Endothelial cell of umbilical vein (primary cell): ENCODE measurements around the gene AGRN. TPM values are rescaled to one million over a fixed set of nuclear protein-coding genes. Genes with fewer than 3 reads are reported as not detected.

Experiments
- BruUV-seq: library from RNA; stranded (reverse); fragments of 400-500 nt; replicated peaks from 2 replicates; lab custom pipeline; 2021; lab: Mats Ljungman, UMichigan
- CTCF ChIA-PET: fragments of 300-600, 350-600 bp; sonication (Branson Sonifier 250); formaldehyde crosslinking; loops from one replicate; lab custom pipeline; 2021; ENCODE audit warnings: antibody characterized with exemption, inconsistent platforms; lab: Charles Lee
- POLR2A ChIA-PET: fragments of 300-600, 350-600 bp; sonication (Branson Sonifier 250); formaldehyde crosslinking; loops from one replicate; lab custom pipeline; 2021; ENCODE audit warnings: antibody characterized with exemption, inconsistent platforms; lab: Charles Lee
- DNase-seq: peaks from one replicate; pipeline ENCODE4 v3.0.0-alpha.2; 2011; ENCODE audit warnings: low read depth, low spot score
- FAIRE-seq: peaks from 2 replicates; lab custom pipeline; 2011; peaks lifted over from hg19 to GRCh38; lab: Jason Lieb, UNC
- H2AFZ ChIP-seq: 2 replicates; pipeline ENCODE4 v1.6.0; 2012; ENCODE audit warnings: low read depth, low read length, control low read depth, inconsistent platforms
- H3K27ac ChIP-seq: 2 replicates; pipeline ENCODE4 v1.5.1; 2011; ENCODE audit warnings: low read depth, mild to moderate bottlenecking, control low read depth, low read length, moderate library complexity; ENCODE audit not compliant: insufficient read depth
- H3K27me3 ChIP-seq, 2 experiments: 2 replicates each; pipeline versions ENCODE4 v1.6.0 to v1.6.1; 2011; ENCODE audit warnings: low read length in 2 of 2, mixed read lengths in 1 of 2; ENCODE audit not compliant: control insufficient read depth in 2 of 2, insufficient read depth in 2 of 2
- H3K36me3 ChIP-seq, 2 experiments: 2 replicates in 1 of 2; 3 replicates in 1 of 2; pipeline ENCODE4 v1.5.1; 2011; ENCODE audit warnings: low read length in 2 of 2, mild to moderate bottlenecking in 1 of 2, moderate library complexity in 1 of 2; ENCODE audit not compliant: control insufficient read depth in 2 of 2, insufficient read depth in 2 of 2; ENCODE audit errors: extremely low read depth in 1 of 2
- H3K4me1 ChIP-seq: 3 replicates; pipeline ENCODE4 v1.5.1; 2011; ENCODE audit warnings: mild to moderate bottlenecking, low read length; ENCODE audit not compliant: control insufficient read depth, insufficient read depth; ENCODE audit errors: extremely low read depth
- H3K4me2 ChIP-seq: 2 replicates; pipeline ENCODE4 v1.6.1; 2011; ENCODE audit warnings: low read length, control low read depth, mixed read lengths; ENCODE audit not compliant: insufficient read depth
- H3K4me3 ChIP-seq, 3 experiments: fragments of 200-600 bp in 1 of 3; sonication (generic), shearing (Covaris generic) in 1 of 3; replicated peaks in 1 of 3; 2 replicates each; pipeline ENCODE4 v1.5.1; 2011 to 2016; ENCODE audit warnings: control low read depth in 3 of 3, low read length in 3 of 3, mild to moderate bottlenecking in 2 of 3, inconsistent platforms in 1 of 3, low read depth in 1 of 3, moderate library complexity in 1 of 3; ENCODE audit not compliant: insufficient read depth in 1 of 3
- H3K79me2 ChIP-seq: 2 replicates; pipeline ENCODE4 v1.6.0; 2012; ENCODE audit warnings: low read length, inconsistent platforms; ENCODE audit not compliant: control insufficient read depth, insufficient read depth
- H3K9ac ChIP-seq: replicated peaks from 2 replicates; pipeline ENCODE3; 2011; ENCODE audit warnings: low read length, control low read depth; ENCODE audit not compliant: insufficient read depth; ENCODE audit errors: extremely low read depth
- H3K9me1 ChIP-seq: replicated peaks from 3 replicates; pipeline ENCODE4 v1.6.0; 2011; ENCODE audit warnings: mild to moderate bottlenecking, low read length; ENCODE audit not compliant: control insufficient read depth, insufficient read depth; ENCODE audit errors: extremely low read depth
- H3K9me3 ChIP-seq: replicated peaks from 2 replicates; pipeline ENCODE4 v1.5.1; 2012; ENCODE audit warnings: low read length, inconsistent platforms; ENCODE audit not compliant: control insufficient read depth, insufficient read depth
- H4K20me1 ChIP-seq: replicated peaks from 2 replicates; pipeline ENCODE3; 2011; ENCODE audit warnings: mild to moderate bottlenecking, low read length; ENCODE audit not compliant: control insufficient read depth, insufficient read depth; ENCODE audit errors: extremely low read depth
- CTCF ChIP-seq, 2 donors: IDR thresholded peaks; 1 replicate in 1 of 2; 2 replicates in 1 of 2; pipeline ENCODE4 v1.5.1; 2011; ENCODE audit warnings: low read length in 2 of 2, mild to moderate bottlenecking in 2 of 2, moderate library complexity in 2 of 2, control low read depth in 1 of 2, inconsistent platforms in 1 of 2, low read depth in 1 of 2; ENCODE audit not compliant: insufficient read depth in 1 of 2; ENCODE audit errors: extremely low read depth in 1 of 2
- EZH2 ChIP-seq: IDR thresholded peaks from 2 replicates; pipeline ENCODE4 v1.6.1; 2012; ENCODE audit warnings: borderline replicate concordance, low read depth, mild to moderate bottlenecking, moderate library complexity, low read length, inconsistent platforms; ENCODE audit not compliant: severe bottlenecking
- FOS ChIP-seq: IDR thresholded peaks from 2 replicates; pipeline ENCODE4 v1.6.1; 2011; ENCODE audit warnings: mild to moderate bottlenecking, low read length, moderate library complexity, borderline replicate concordance; ENCODE audit not compliant: insufficient read depth
- GATA2 ChIP-seq: IDR thresholded peaks from 2 replicates; pipeline ENCODE4 v1.7.0; 2011; ENCODE audit warnings: low read depth, mild to moderate bottlenecking, moderate library complexity, mixed read lengths, low read length; ENCODE audit not compliant: insufficient read length, insufficient read depth
- JUN ChIP-seq: IDR thresholded peaks from 2 replicates; pipeline ENCODE4 v1.6.1; 2011; ENCODE audit warnings: borderline replicate concordance, low read depth; ENCODE audit not compliant: insufficient read length, insufficient read depth
- MYC ChIP-seq: IDR thresholded peaks from one replicate; pipeline ENCODE4 v1.6.1; 2011; ENCODE audit warnings: mild to moderate bottlenecking, low read depth, low read length
- POLR2A ChIP-seq: IDR thresholded peaks from 2 replicates; pipeline ENCODE4 v1.6.1; 2012; ENCODE audit warnings: low read depth, mild to moderate bottlenecking, control low read depth, low read length
- POLR2AphosphoS5 ChIP-seq: IDR thresholded peaks from 2 replicates; pipeline ENCODE4 v1.6.1; 2012; ENCODE audit warnings: low read depth, mild to moderate bottlenecking, control low read depth, low read length, moderate library complexity; ENCODE audit not compliant: insufficient read depth
- dilution Hi-C: fragments of 300-500 bp; cut with MboI; formaldehyde crosslinking; loops from one replicate; pipeline ENCODE4 v1.15.0; 2019; ENCODE audit warnings: low sequenced_read_pairs; ENCODE audit not compliant: extremely low pct_ligation_motif_present
- intact Hi-C: fragments of 100-400 bp; cut with micrococcal nuclease; formaldehyde crosslinking; loops from one replicate; pipeline ENCODE4 v1.10.0; 2022
- polyA plus RNA-seq, 4 experiments: library from polyadenylated mRNA; depleted of rRNA in 3 of 4; stranded (reverse) in 3 of 4; unstranded in 1 of 4; fragments of >200 nt; gene quantifications; 2 replicates each; pipeline versions ENCODE4 v1.2.1 to v1.2.3, GENCODE V29; 2011 to 2012; ENCODE audit warnings: missing spikeins in 1 of 4
- total RNA-seq: library from RNA; stranded (reverse); gene quantifications from 2 replicates; pipeline ENCODE4 v1.2.3, GENCODE V29; 2021

Gene AGRN
- total and polyA plus RNA-seq, 2 donors (not counting 3 experiments of a cell fraction or from before 2014, with no cell fraction given): 66.6 to 67.8 TPM

DNA sequence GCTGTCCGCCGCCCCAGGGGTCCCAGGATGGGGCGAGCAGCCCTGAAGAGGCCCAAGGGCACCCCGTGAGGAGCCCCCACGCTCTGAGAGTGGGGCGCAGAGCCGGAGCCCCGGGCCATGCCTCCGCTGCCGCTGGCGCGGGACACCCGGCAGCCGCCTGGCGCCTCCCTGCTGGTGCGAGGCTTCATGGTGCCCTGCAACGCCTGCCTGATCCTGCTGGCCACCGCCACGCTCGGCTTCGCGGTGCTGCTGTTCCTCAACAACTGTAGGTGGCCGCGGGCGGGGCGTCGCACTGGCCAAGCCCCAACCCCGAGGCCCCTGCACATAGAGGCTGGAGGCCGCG lies 14.5 kb downstream of the AGRN start:
- no peak for FAIRE-seq
- peaks cover 0 to 10% of the 10 kb centered on the region in 2 experiments for H3K36me3 ChIP-seq
- no peak overlapping the region for H3K4me3 ChIP-seq
- no peak overlapping the region for H2AFZ ChIP-seq
- DNase-seq: no peak
- no peaks in the 10 kb centered on the region for H4K20me1 ChIP-seq
- H3K79me2 ChIP-seq: no peaks in the 10 kb centered on the region
- BruUV-seq: no TSS peak
- dilution Hi-C loops (no loop called here), intact Hi-C loops (no loop called here)
- H3K9ac ChIP-seq: no peak overlapping the region
- no peak overlapping the region for H3K4me2 ChIP-seq
- H3K9me3 ChIP-seq: no peaks in the 10 kb centered on the region
- H3K4me1 ChIP-seq: no peaks in the 10 kb centered on the region
- no peak for TF ChIP-seq MYC
- no peak for TF ChIP-seq POLR2A
- TF ChIP-seq CTCF (IDR thresholded peaks at IDR 0.05; ENCODE audit: extremely low read depth in 1 of 2, insufficient read depth in 1 of 2, low read depth in 1 of 2, low read length in 2 of 2): no peak
- TF ChIP-seq EZH2: no peak
- no peak for TF ChIP-seq FOS
- TF ChIP-seq POLR2AphosphoS5: no peak
- no peak for TF ChIP-seq GATA2
- no peak for TF ChIP-seq JUN
- CTCF ChIA-PET: interaction anchor here (1.3 to 3.3 kb wide), 2 partner anchors 89 to 257 kb away, joined by 3 to 19 read pairs; no protein-coding TSS in a partner anchor
- no peak overlapping the region for H3K27ac ChIP-seq
- H3K9me1 ChIP-seq: no peaks in the 10 kb centered on the region
- POLR2A ChIA-PET: no interaction called here
- H3K27me3 ChIP-seq: no peaks in the 10 kb centered on the region
